Parathyroid adenoma (tissue), 2 donors: Measurements from ENCODE around the gene AGBL5.

ENCODE experiments used
- H2AFZ ChIP-seq: fragments of 300-600 bp; sonication (generic); one replicate; pipeline ENCODE4 v1.7.0; 2017; ENCODE audit warnings: antibody characterized with exemption, mild to moderate bottlenecking
- H3K27ac ChIP-seq: fragments of 300-600 bp; sonication (generic); one replicate; pipeline ENCODE4 v1.7.0; 2017
- H3K27me3 ChIP-seq: fragments of 300-600 bp; sonication (generic); one replicate; pipeline ENCODE4 v1.7.0; 2017; ENCODE audit warnings: low read length; ENCODE audit not compliant: control insufficient read depth, insufficient read depth
- H3K36me3 ChIP-seq: fragments of 300-600 bp; sonication (generic); one replicate; pipeline ENCODE4 v1.7.0; 2017; ENCODE audit warnings: low read length; ENCODE audit not compliant: control insufficient read depth, insufficient read depth
- H3K4me1 ChIP-seq: fragments of 300-600 bp; sonication (generic); one replicate; pipeline ENCODE4 v1.7.0; 2017; ENCODE audit warnings: control low read depth
- H3K4me2 ChIP-seq: fragments of 300-600 bp; sonication (generic); one replicate; pipeline ENCODE4 v1.7.0; 2017; ENCODE audit warnings: low read length
- H3K4me3 ChIP-seq: fragments of 300-600 bp; sonication (generic); one replicate; pipeline ENCODE4 v1.7.0; 2017; ENCODE audit warnings: low read depth, low read length
- H3K79me2 ChIP-seq: fragments of 300-600 bp; sonication (generic); one replicate; pipeline ENCODE4 v1.7.0; 2017; ENCODE audit warnings: control low read depth
- H3K9ac ChIP-seq: fragments of 300-600 bp; sonication (generic); one replicate; pipeline ENCODE4 v1.7.0; 2017; ENCODE audit warnings: mild to moderate bottlenecking
- H3K9me3 ChIP-seq: fragments of 300-600 bp; sonication (generic); one replicate; pipeline ENCODE4 v1.7.0; 2017; ENCODE audit warnings: low read length; ENCODE audit not compliant: control insufficient read depth
- TF ChIP-seq, protein P1 (sequence below): fragments of 300-600 bp; sonication (generic); IDR thresholded peaks from one replicate; pipeline ENCODE4 v1.7.0; 2017; ENCODE audit warnings: antibody characterized with exemption, mild to moderate bottlenecking
- donor health status: primary hyperparathyroidism.

Gene AGBL5

DNA sequence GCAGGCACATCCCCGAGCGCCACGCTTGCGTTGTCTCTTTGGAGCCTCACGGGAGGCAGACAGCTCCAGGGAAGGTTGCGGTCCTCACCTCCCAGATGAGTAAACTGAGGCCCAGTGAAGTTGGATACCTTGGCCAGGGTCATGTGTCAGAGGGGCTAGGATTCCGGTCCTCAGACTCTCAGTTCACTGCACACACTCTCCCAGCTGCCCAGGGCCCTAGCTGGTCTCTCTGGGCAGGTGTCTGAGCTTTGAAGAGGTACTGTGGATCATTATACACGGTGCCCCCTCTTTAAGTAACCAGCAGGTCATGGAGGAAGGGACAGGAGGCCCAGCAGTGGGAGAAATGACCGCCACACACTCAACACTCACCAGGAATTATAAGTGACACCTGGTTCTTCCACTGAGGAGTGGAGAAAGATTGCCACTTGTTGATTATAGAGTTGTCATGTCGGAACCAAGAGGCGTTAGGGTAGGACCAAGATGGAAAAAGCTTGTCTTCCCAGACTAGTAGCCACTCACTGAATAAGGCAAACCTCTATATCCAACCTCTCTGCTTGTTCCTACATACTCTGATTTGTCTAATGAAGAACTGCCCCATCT lies 18.1 kb upstream of the AGBL5 start:
- Histone ChIP-seq H3K27ac (peak overlapping the region; percentile 27), H3K4me1 (peaks cover 14% of the 10 kb centered on the region), H3K9me3 (no peaks in the 10 kb centered on the region), H3K36me3 (no peaks in the 10 kb centered on the region), H3K27me3 (no peaks in the 10 kb centered on the region), H3K79me2 (no peaks in the 10 kb centered on the region), H3K9ac (peak overlapping the region; percentile 64), H2AFZ (peak overlapping the region; percentile 96), H3K4me2 (peak overlapping the region; percentile 99), H3K4me3 (peak overlapping the region; percentile 87)
- TF ChIP-seq, protein P1, sequence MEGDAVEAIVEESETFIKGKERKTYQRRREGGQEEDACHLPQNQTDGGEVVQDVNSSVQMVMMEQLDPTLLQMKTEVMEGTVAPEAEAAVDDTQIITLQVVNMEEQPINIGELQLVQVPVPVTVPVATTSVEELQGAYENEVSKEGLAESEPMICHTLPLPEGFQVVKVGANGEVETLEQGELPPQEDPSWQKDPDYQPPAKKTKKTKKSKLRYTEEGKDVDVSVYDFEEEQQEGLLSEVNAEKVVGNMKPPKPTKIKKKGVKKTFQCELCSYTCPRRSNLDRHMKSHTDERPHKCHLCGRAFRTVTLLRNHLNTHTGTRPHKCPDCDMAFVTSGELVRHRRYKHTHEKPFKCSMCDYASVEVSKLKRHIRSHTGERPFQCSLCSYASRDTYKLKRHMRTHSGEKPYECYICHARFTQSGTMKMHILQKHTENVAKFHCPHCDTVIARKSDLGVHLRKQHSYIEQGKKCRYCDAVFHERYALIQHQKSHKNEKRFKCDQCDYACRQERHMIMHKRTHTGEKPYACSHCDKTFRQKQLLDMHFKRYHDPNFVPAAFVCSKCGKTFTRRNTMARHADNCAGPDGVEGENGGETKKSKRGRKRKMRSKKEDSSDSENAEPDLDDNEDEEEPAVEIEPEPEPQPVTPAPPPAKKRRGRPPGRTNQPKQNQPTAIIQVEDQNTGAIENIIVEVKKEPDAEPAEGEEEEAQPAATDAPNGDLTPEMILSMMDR = no peak

DNA sequence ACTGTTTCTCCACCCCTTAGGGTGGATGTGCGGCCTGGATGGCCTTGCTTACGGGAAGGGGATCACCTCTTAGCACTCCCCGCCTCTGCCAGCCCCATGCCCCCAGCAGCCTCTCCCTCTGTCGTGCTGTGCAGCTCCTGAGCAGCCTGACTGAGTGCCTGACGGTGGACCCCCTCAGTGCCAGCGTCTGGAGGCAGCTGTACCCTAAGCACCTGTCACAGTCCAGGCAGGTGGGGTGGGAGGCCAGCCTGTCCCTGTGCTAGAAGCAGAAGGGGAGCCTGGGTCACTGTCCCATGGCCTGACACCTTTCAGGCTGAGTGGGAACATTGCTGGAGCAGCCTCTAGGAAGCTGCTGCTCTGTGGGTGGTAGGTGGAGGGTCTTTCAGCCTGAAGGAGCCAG lies 13.5 kb upstream of the AGBL5 start:
- H3K79me2 ChIP-seq = no peaks in the 10 kb centered on the region
- no peaks in the 10 kb centered on the region for H3K27me3 ChIP-seq
- no peaks in the 10 kb centered on the region for H3K9me3 ChIP-seq
- H3K9ac ChIP-seq = no peak overlapping the region
- H3K27ac ChIP-seq = no peak overlapping the region
- TF ChIP-seq, protein P1 = no peak
- no peaks in the 10 kb centered on the region for H3K36me3 ChIP-seq
- no peak overlapping the region for H3K4me3 ChIP-seq
- H2AFZ ChIP-seq = no peak overlapping the region
- H3K4me1 ChIP-seq = peaks cover 22% of the 10 kb centered on the region
- no peak overlapping the region for H3K4me2 ChIP-seq

DNA sequence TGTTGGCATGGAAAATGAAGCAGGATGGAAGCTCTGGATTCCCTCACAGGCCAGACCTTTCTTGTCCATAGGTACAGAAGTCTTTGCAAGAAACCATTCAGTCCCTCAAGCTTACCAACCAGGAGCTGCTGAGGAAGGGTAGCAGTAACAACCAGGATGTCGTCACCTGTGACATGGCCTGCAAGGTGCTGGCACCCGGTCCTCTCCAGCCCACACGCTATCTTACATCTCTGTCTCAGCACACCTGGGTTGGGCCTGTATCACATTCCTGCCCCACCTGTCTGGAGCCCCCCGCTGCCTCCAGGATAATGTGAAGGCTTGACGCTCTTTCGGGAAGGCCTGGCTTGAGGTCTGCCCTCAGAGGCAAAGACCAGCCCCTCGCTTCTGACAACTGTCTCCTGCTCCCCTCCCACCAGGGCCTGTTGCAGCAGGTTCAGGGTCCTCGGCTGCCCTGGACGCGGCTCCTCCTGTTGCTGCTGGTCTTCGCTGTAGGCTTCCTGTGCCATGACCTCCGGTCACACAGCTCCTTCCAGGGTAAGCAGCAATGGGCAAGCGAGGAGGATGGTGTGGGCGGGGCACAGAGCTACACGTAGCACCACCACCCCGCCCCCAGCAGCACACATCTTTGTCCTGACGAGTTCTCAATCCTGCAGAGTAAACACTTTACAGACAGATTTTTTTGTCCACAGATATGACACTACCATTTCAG lies 12.7 kb upstream of the AGBL5 start:
- no peaks in the 10 kb centered on the region for H3K36me3 ChIP-seq
- H3K4me1 ChIP-seq = peaks cover 18% of the 10 kb centered on the region
- H3K79me2 ChIP-seq = no peaks in the 10 kb centered on the region
- H3K27me3 ChIP-seq = no peaks in the 10 kb centered on the region
- H3K4me2 ChIP-seq = no peak overlapping the region
- H3K9ac ChIP-seq = no peak overlapping the region
- no peaks in the 10 kb centered on the region for H3K9me3 ChIP-seq
- H3K4me3 ChIP-seq = no peak overlapping the region
- TF ChIP-seq, protein P1 = no peak
- no peak overlapping the region for H3K27ac ChIP-seq
- H2AFZ ChIP-seq = no peak overlapping the region

DNA sequence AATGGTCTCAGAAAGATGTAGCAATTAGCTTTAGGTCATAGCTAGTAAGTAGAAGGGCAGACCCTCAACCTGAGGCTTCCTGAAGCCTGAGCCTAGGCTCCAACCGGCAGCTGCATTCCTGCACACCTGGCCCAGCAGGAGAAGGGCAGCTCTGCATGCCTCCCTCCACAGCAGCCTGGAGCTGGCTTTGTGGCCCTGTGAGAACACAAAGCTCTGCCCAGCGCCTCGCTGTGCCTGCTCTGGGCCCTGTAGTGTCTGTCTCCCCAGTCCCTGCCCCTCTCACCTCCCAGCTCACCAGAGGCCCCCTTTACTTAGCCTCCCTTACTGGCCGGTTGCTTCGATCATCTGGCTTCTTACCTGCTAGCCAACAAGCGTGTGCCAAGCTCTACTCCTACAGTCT lies 12.0 kb upstream of the AGBL5 start:
- H3K36me3 ChIP-seq = no peaks in the 10 kb centered on the region
- no peaks in the 10 kb centered on the region for H3K27me3 ChIP-seq
- no peaks in the 10 kb centered on the region for H3K79me2 ChIP-seq
- H3K4me2 ChIP-seq = no peak overlapping the region
- H3K4me1 ChIP-seq = peaks cover 14% of the 10 kb centered on the region
- H3K27ac ChIP-seq = no peak overlapping the region
- H2AFZ ChIP-seq = no peak overlapping the region
- no peak overlapping the region for H3K9ac ChIP-seq
- no peak overlapping the region for H3K4me3 ChIP-seq
- TF ChIP-seq, protein P1 = no peak
- no peaks in the 10 kb centered on the region for H3K9me3 ChIP-seq

DNA sequence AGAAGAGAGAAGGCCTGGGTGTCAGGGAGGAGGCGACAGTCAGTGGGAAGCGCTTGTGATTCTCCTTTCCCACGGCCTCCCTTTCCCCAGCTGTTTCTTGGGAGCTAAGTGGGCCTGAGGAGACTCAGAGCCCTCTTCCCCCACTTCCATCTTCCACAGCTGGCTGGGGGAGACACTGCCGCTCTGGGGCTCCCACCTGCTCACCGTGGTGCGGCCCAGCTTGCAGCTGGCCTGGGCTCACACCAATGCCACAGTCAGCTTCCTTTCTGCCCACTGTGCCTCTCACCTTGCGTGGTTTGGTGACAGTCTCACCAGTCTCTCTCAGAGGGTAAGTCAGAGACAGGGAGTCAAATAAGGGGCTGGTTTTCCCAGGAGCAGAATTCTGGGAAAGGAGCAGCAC lies 11.6 kb upstream of the AGBL5 start:
- Histone ChIP-seq H3K9ac (no peak overlapping the region), H3K36me3 (no peaks in the 10 kb centered on the region), H3K79me2 (no peaks in the 10 kb centered on the region), H2AFZ (no peak overlapping the region), H3K4me2 (no peak overlapping the region), H3K9me3 (no peaks in the 10 kb centered on the region), H3K4me1 (peaks cover 14% of the 10 kb centered on the region), H3K4me3 (no peak overlapping the region), H3K27ac (no peak overlapping the region), H3K27me3 (no peaks in the 10 kb centered on the region)
- TF ChIP-seq, protein P1 = no peak
